ENCODE results near the gene FBXL20. TPM values are rescaled to one million over a fixed set of nuclear protein-coding genes. Genes with fewer than 3 reads are reported as not detected.

FBXL20 gene
- total and polyA plus RNA-seq, 2 donors: 4.2 to 8.7 TPM

- WGBS: 93% methylated on average over 5 of the region's 5 CpGs
- H3K36me3 ChIP-seq (ENCODE audit: control insufficient read depth in 2 of 2, insufficient read depth in 2 of 2, low read length in 1 of 2): no peaks in the 10 kb centered on the region
- H3K4me1 ChIP-seq (ENCODE audit: control insufficient read depth in 2 of 2, insufficient read depth in 2 of 2, low read length in 2 of 2): peaks cover 10 to 20% of the 10 kb centered on the region in 2 donors
- DNase-seq (ENCODE audit: low read depth in 6 of 9, low spot score in 9 of 9): no peak
- H3K9me3 ChIP-seq (ENCODE audit: control insufficient read depth in 2 of 2, insufficient read depth in 1 of 2, low read length in 1 of 2): no peaks in the 10 kb centered on the region
- peaks cover 0 to 15% of the 10 kb centered on the region in 2 donors for H3K27me3 ChIP-seq (ENCODE audit: control insufficient read depth in 2 of 2, insufficient read depth in 1 of 2, low read length in 1 of 2)
- no peak overlapping the region for H3K4me3 ChIP-seq (ENCODE audit: low read length in 2 of 2)
- H3K27ac ChIP-seq (ENCODE audit: low read depth in 1 of 2, low read length in 1 of 2): no peak overlapping the region
Observed at GRCh38 chr17:39240631-39241030, 160.8 kb downstream of the FBXL20 start.

- Histone ChIP-seq H3K36me3 (ENCODE audit: control insufficient read depth in 2 of 2, insufficient read depth in 2 of 2, low read length in 1 of 2) (no peaks in the 10 kb centered on the region), H3K27me3 (ENCODE audit: control insufficient read depth in 2 of 2, insufficient read depth in 1 of 2, low read length in 1 of 2) (peaks cover 0 to 15% of the 10 kb centered on the region in 2 donors), H3K4me1 (ENCODE audit: control insufficient read depth in 2 of 2, insufficient read depth in 2 of 2, low read length in 2 of 2) (peaks cover 12 to 23% of the 10 kb centered on the region in 2 donors), H3K4me3 (ENCODE audit: low read length in 2 of 2) (no peak overlapping the region), H3K27ac (ENCODE audit: low read depth in 1 of 2, low read length in 1 of 2) (no peak overlapping the region), H3K9me3 (ENCODE audit: control insufficient read depth in 2 of 2, insufficient read depth in 1 of 2, low read length in 1 of 2) (no peaks in the 10 kb centered on the region)
- WGBS: 30% methylated on average over 16 of the region's 16 CpGs
- DNase-seq (ENCODE audit: low read depth in 6 of 9, low spot score in 9 of 9): peak in 8 of 9 donors; percentile 36 to 81 (median 64)
Observed at GRCh38 chr17:39239640-39240314, 161.6 kb downstream of the FBXL20 start.

GRCh38 chr17:39238311-39238972 lies 163.0 kb downstream of the FBXL20 start:
- peaks cover 12% of the 10 kb centered on the region in 2 donors for H3K4me1 ChIP-seq (ENCODE audit: control insufficient read depth in 2 of 2, insufficient read depth in 2 of 2, low read length in 2 of 2)
- H3K27me3 ChIP-seq (ENCODE audit: control insufficient read depth in 2 of 2, insufficient read depth in 1 of 2, low read length in 1 of 2): peaks cover 0 to 9% of the 10 kb centered on the region in 2 donors
- no peak overlapping the region for H3K4me3 ChIP-seq (ENCODE audit: low read length in 2 of 2)
- H3K9me3 ChIP-seq (ENCODE audit: control insufficient read depth in 2 of 2, insufficient read depth in 1 of 2, low read length in 1 of 2): no peaks in the 10 kb centered on the region
- no peaks in the 10 kb centered on the region for H3K36me3 ChIP-seq (ENCODE audit: control insufficient read depth in 2 of 2, insufficient read depth in 2 of 2, low read length in 1 of 2)
- no peak for DNase-seq (ENCODE audit: low read depth in 6 of 9, low spot score in 9 of 9)
- H3K27ac ChIP-seq (ENCODE audit: low read depth in 1 of 2, low read length in 1 of 2): peak overlapping the region in 1 of 2 donors; percentile 82
- 30% methylated on average over 15 of the region's 15 CpGs for WGBS

GRCh38 chr17:39237586-39237985 lies 163.8 kb downstream of the FBXL20 start:
- DNase-seq (ENCODE audit: low read depth in 6 of 9, low spot score in 9 of 9): no peak
- no peak overlapping the region for H3K4me3 ChIP-seq (ENCODE audit: low read length in 2 of 2)
- H3K36me3 ChIP-seq (ENCODE audit: control insufficient read depth in 2 of 2, insufficient read depth in 2 of 2, low read length in 1 of 2): no peaks in the 10 kb centered on the region
- WGBS: 95% methylated on average over 7 of the region's 7 CpGs
- peaks cover 12% of the 10 kb centered on the region in 2 donors for H3K4me1 ChIP-seq (ENCODE audit: control insufficient read depth in 2 of 2, insufficient read depth in 2 of 2, low read length in 2 of 2)
- H3K9me3 ChIP-seq (ENCODE audit: control insufficient read depth in 2 of 2, insufficient read depth in 1 of 2, low read length in 1 of 2): no peaks in the 10 kb centered on the region
- H3K27me3 ChIP-seq (ENCODE audit: control insufficient read depth in 2 of 2, insufficient read depth in 1 of 2, low read length in 1 of 2): peaks cover 0 to 11% of the 10 kb centered on the region in 2 donors
- no peak overlapping the region for H3K27ac ChIP-seq (ENCODE audit: low read depth in 1 of 2, low read length in 1 of 2)

DNA sequence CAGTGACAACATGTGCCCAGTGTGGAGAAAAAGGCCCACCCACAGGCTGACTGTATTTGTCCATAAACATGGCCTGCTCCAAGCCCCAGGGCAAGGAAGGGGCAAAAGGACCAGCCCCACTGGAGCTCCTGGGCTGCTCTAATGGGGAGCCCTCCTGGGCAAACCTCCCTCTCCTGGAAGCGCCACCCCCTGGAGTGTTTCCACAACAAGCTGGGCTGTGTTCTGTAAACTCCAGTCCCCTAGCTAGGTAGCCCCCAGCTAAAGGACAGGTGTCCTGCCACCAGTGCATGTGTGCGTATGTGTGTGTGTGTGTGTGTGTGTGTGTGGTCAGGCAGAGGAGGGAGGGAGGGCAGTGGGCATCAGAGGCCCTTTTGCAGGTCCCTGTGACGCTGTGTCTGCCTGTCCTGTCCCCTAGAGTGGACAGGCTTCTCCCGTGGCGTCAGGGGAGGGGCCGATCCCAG lies 164.4 kb downstream of the FBXL20 start:
- DNase-seq (ENCODE audit: low read depth in 6 of 9, low spot score in 9 of 9): no peak
- WGBS: 91% methylated on average over 6 of the region's 6 CpGs
- peaks cover 12 to 18% of the 10 kb centered on the region in 2 donors for H3K4me1 ChIP-seq (ENCODE audit: control insufficient read depth in 2 of 2, insufficient read depth in 2 of 2, low read length in 2 of 2)

DNA sequence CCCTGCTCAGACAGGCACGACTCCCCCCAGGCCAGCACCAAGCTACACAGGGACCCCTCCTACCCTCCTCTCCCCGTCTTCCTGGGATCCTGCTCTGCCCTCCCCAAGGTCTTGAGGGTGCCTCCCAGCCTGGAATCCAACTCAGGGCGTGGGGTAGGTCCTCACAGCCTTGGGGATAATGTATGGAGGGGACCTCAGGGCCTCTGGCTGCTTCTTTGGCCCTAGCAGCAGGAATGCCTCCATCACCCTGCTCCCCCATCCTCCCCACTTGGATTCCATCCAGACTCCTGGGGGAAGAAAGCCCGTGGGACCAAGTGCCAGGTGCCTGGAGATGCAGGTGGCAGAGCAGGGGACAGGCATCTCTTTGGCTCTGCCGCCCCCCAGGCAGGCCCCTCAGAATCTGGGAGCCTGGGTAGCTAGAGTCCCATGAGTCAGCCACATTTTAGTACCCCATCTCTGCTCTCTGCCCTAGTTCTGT lies 164.9 kb downstream of the FBXL20 start:
- Histone ChIP-seq H3K27me3 (ENCODE audit: control insufficient read depth in 2 of 2, insufficient read depth in 1 of 2, low read length in 1 of 2) (peaks cover 0 to 21% of the 10 kb centered on the region in 2 donors), H3K27ac (ENCODE audit: low read depth in 1 of 2, low read length in 1 of 2) (no peak overlapping the region), H3K9me3 (ENCODE audit: control insufficient read depth in 2 of 2, insufficient read depth in 1 of 2, low read length in 1 of 2) (peaks cover 0 to 4% of the 10 kb centered on the region in 2 donors), H3K4me1 (ENCODE audit: control insufficient read depth in 2 of 2, insufficient read depth in 2 of 2, low read length in 2 of 2) (peaks cover 12 to 23% of the 10 kb centered on the region in 2 donors), H3K4me3 (ENCODE audit: low read length in 2 of 2) (no peak overlapping the region), H3K36me3 (ENCODE audit: control insufficient read depth in 2 of 2, insufficient read depth in 2 of 2, low read length in 1 of 2) (no peaks in the 10 kb centered on the region)
- 91% methylated on average over 5 of the region's 5 CpGs for WGBS
- DNase-seq (ENCODE audit: low read depth in 6 of 9, low spot score in 9 of 9): no peak

More for the DNA sequence above, 164.4 kb downstream of the FBXL20 start:
- no peak overlapping the region for H3K4me3 ChIP-seq (ENCODE audit: low read length in 2 of 2)
- peaks cover 0 to 15% of the 10 kb centered on the region in 2 donors for H3K27me3 ChIP-seq (ENCODE audit: control insufficient read depth in 2 of 2, insufficient read depth in 1 of 2, low read length in 1 of 2)
- H3K27ac ChIP-seq (ENCODE audit: low read depth in 1 of 2, low read length in 1 of 2): no peak overlapping the region
- H3K36me3 ChIP-seq (ENCODE audit: control insufficient read depth in 2 of 2, insufficient read depth in 2 of 2, low read length in 1 of 2): no peaks in the 10 kb centered on the region
- H3K9me3 ChIP-seq (ENCODE audit: control insufficient read depth in 2 of 2, insufficient read depth in 1 of 2, low read length in 1 of 2): peaks cover 0 to 4% of the 10 kb centered on the region in 2 donors

DNA sequence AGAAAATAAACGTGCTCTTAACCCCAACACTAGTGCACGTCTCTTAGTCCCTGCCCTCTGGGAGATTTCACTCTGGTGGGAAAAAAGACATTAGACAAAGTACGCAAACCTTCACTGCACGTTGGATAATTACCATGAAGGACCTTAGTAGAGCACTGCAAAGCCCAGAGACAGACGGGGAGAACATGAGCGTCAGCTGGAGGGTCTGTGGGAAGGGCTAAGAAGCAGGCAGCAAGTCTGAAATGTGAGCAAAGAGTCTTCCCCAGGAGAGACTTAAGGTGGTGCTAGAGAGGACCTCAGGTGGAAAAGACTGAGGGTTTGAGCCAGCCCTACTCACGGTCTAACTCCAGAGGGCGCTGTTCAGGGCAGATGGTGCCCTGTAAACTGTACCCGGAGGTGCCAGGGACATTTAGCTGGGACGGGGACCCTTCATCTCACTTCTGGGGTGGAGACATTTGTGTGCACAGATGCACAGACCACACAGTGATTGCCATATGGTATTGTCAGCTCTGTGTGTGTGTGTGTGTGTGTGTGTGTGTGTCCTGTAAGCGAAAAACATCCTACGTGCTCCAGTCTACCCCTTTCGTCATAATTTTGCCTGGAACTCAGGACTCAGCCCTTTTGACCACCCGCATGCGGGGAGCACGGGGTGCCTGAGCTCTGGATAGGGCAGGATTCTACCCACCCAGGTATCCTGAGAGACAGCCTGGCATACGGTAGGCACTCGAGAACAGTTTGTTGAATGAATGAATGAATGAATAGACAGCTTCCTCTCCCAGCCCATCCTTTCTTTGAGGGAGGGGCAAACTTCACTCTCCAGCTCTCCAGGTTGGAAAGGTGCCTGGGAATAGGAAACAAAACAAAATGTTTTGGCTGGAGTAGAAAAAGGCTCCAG lies 165.6 kb downstream of the FBXL20 start:
- H3K27ac ChIP-seq (ENCODE audit: low read depth in 1 of 2, low read length in 1 of 2): no peak overlapping the region
- H3K4me1 ChIP-seq (ENCODE audit: control insufficient read depth in 2 of 2, insufficient read depth in 2 of 2, low read length in 2 of 2): peaks cover 12 to 24% of the 10 kb centered on the region in 2 donors
- peaks cover 0 to 4% of the 10 kb centered on the region in 2 donors for H3K9me3 ChIP-seq (ENCODE audit: control insufficient read depth in 2 of 2, insufficient read depth in 1 of 2, low read length in 1 of 2)
- no peaks in the 10 kb centered on the region for H3K36me3 ChIP-seq (ENCODE audit: control insufficient read depth in 2 of 2, insufficient read depth in 2 of 2, low read length in 1 of 2)
- 48% methylated on average over 18 of the region's 18 CpGs for WGBS
- H3K4me3 ChIP-seq (ENCODE audit: low read length in 2 of 2): no peak overlapping the region
- peak; percentile 40 to 81 (median 55) for DNase-seq (ENCODE audit: low read depth in 6 of 9, low spot score in 9 of 9)
- H3K27me3 ChIP-seq (ENCODE audit: control insufficient read depth in 2 of 2, insufficient read depth in 1 of 2, low read length in 1 of 2): peaks cover 0 to 28% of the 10 kb centered on the region in 2 donors

DNA sequence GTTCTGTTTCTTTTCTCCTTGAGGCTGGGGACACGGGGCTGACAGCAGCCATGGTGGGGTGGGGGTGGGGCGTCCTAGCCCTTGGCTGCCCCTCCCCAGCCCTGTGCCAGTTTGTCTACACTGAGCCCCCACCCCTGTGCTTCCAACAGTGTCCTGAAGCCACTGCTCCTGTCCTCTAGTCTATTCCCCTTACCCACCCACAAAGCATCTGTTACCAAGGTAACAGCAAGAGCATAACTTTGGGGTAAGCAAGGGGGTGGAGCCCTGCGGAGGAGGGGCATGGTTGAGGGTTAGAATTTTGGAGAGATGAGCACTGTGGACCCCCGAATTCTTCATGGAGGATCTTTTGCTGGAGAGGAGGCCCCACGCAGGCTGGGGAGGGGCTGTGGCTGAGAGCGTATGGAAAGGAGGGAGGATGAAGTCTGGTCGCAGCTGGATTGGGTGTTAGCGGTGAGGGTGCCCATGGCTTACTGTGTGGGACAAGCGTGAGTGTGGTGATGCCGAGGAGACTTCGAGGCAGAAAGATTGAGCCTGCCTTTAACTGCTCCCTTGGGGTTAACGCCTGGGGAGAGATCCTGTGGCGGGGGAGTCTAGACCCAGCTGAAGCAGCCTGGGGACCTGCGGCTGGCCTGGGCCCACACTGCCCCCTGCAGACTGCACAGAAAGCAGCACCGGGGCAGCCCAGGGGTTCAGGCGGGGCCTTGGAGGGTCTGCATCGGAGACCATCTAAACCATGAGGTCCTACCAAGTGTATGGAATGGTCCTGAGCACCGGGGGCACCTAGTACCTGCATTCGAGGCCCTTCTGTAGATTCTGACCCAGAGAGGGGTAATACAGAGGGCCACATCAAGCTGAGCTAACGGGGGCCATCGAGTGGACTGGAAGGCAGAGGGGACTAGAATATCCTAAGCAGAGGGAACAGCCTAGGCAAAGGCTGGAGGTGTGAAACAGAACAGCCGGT lies 169.6 kb downstream of the FBXL20 start:
- Histone ChIP-seq H3K4me1 (ENCODE audit: control insufficient read depth in 2 of 2, insufficient read depth in 2 of 2, low read length in 2 of 2) (peaks cover 2 to 17% of the 10 kb centered on the region in 2 donors), H3K9me3 (ENCODE audit: control insufficient read depth in 2 of 2, insufficient read depth in 1 of 2, low read length in 1 of 2) (peaks cover 0 to 7% of the 10 kb centered on the region in 2 donors), H3K36me3 (ENCODE audit: control insufficient read depth in 2 of 2, insufficient read depth in 2 of 2, low read length in 1 of 2) (no peaks in the 10 kb centered on the region), H3K4me3 (ENCODE audit: low read length in 2 of 2) (no peak overlapping the region), H3K27me3 (ENCODE audit: control insufficient read depth in 2 of 2, insufficient read depth in 1 of 2, low read length in 1 of 2) (peaks cover 7 to 49% of the 10 kb centered on the region in 2 donors), H3K27ac (ENCODE audit: low read depth in 1 of 2, low read length in 1 of 2) (no peak overlapping the region)
- DNase-seq (ENCODE audit: low read depth in 6 of 9, low spot score in 9 of 9): peak in 4 of 9 donors; percentile 39 to 66 (median 54)
- 21% methylated on average over 22 of the region's 22 CpGs for WGBS
